ENCODE measurements around the gene WWP2.

DNA sequence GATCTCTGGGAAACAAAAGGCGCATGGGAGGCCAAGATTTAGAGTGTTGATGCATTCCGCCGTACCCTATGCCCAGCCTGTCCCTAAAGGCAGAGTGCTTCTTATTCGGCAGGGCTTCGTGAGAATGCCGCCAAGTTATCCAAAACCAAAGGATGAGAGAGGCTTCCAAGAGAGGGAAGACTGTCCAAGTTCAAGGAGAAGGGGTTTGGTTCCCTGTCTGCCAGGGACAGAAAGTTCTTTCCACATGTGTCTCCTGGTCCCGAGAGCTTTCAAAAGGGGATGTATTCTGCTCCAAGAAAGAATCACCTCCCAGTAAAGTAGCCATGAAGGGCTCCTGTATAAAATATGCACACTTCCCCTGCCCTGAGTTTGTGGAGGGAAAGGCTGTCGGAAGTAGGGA lies 146.9 kb downstream of the WWP2 start:
- no peak for TF ChIP-seq CTCF (IDR thresholded peaks at IDR 0.05)
- no peak for TF ChIP-seq POLR2A (IDR thresholded peaks at IDR 0.05)

Measured in body of pancreas (tissue), 4 donors.